GM19397 (cell line): ENCODE data around the gene LMOD3.
A peak's percentile ranks its signal among the peaks of the same experiment; 100 is the strongest.

Source experiments
- ATAC-seq: cut with Tn5 transposase; IDR thresholded peaks from one replicate; pipeline ENCODE4 v1.9.1; 2021; ENCODE audit warnings: mild to moderate bottlenecking, moderate library complexity; ENCODE audit not compliant: unreplicated experiment

The LMOD3 gene

DNA sequence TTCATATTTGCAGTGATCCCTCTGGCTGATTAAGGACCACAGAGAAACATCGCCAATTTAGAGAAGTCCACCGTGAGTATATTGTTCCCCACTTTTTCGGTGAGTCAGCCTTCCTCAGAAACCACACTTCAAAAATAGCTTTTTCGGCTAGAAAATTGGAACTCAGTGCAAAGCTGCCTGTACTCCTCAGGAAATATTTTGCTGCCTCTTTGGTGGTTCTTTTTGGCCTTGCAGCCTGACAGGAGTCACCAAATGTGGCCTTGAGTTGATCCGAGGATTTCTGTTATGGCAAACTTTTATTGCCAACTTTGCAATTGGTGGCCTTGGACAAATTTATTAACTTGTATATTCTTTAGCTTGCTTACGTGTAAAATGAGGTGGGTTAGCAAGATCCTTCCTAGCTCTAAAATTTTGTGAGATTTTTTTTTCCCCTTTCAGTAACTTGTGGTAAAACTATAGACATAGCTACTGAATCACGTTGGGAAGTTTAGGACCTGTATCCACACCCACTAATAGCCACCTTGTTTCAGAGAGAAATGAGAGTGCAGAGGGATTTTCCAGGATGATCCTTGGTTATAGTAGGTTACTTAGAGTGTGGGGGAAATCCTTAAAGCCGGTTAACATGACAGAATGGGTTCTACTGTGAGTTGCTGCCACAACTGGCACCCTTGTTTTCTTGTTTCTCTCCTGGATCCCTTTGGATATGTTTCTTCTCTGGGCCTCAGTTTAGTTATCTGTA, 27.8 kb downstream of the LMOD3 start:
- no peak for ATAC-seq

DNA sequence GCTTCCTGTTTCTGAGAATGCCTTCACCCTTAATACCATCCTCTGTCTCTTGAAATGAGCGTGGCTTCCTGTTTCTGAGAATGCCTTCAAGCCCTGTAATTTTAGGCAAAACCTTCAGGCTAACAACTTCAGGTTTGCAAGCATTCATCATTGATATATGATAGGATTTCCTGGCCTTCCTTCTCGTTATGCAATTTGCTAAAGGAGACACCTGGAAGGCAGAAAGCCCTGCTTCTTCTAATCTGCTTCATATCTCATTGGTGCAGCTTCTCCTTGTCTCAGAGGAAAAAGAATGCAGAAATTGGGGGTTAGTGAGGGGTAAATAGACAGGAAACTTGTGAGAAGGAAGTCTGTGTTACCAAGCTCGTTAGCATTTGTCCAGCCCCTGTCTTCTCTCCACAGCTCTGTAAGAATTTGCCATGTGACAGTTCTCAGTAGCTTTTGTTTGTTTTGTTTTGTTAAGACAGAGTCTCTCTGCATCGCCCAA, 30.3 kb downstream of the LMOD3 start:
- ATAC-seq = peak; percentile 79

DNA sequence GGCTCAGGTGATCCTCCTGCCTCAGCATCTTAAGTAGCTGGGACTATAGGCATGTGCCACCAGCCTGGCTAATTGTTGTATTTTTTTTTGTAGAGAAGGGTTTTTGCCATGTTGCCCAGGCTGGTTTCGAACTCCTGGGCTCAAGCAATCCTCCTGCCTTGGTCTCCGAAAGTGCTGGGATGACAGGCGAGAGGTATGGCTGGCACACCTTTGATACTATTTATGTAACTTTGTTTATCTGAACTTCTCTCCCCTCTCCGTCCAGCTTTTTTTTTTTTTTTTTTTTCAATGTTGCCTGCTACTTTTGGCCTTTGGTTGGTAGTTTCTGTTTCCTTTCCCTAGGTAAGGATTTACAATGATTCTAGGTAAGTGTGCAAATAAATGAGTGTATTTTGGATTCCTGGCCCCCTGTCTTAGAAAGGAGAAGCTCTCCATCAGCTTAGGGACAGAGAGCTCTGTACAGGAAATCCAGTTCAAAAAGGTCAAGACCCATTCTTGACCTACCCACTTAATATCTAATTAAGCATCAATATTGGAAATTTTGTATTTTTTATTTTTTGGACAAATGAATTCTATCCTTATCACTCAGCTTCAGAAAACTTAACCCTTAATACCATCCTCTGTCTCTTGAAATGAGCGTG, 30.9 kb downstream of the LMOD3 start:
- ATAC-seq = peak; percentile 3

DNA sequence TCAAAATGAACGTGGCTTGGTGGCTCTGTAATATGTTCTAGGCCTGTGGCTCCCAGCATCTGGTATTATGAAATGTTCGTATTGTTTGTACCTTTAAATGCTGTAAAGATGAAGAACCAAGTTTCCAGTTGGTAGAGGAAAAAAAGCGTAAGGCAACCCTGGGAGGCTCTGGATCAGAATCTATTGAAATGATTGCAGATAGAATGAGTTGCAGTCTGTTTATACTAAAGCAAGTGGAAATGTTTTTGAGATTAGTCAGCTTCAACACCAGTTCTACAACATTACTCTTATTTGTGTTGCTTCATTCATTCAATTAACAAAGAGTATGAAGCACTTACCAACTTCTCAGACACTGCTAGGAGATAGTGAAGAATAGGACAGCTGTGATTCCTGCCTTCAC, 32.4 kb downstream of the LMOD3 start:
- ATAC-seq = no peak

DNA sequence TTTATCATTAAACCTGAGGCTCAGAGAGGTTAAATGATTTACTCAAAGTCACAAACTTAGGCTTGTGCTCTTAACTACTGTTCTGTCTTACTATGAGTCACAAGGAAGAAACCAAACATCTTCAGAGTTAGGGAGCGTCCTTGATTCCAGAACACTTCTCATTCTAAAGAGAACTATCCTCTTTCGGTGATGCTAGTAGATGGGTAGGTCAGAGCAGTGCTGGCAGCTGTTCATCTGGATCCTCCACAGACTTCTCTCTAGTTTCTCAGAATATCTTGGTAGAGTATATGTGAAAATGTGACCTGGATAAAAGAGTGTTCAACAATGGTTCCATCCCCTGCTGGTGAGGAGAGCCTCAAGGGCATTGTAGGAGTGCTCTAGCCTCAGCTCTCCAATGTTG, 34.3 kb downstream of the LMOD3 start:
- no peak for ATAC-seq

DNA sequence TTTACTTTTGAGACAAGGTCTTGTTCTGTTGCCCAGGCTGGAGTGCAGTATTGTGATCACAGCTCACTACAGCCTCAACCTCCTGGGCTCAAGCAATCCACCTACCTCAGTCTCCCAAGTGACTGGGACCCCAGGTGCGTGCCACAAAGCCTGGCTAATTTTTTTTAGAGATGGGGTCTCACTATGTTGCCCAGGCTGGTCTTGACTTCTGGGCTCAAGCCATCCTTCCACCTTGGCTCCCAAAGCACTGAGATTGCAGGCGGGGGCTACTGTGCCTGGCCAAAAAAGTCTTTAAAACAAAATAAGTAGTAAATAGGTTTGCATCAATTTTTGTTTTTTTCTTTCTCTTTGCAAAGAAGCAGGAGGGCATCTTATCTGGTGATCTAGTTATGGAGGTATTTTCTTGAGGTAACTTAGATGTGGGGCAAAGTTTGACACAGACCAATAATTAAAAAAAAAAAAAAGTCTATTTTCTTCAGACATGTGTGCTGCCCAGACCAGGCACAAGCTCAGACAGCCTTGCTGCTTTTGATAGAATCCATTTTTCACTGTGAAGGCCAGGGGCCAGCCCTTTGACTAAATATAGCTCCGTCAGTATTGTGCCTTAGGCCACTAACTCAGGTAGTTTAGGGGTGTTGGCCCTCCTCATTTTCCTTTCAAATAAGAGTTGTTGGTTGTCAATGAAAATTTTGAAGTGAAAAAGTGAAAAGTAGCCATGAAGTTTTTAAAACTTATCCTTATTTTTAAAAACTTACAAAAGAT, 35.2 kb downstream of the LMOD3 start:
- no peak for ATAC-seq

DNA sequence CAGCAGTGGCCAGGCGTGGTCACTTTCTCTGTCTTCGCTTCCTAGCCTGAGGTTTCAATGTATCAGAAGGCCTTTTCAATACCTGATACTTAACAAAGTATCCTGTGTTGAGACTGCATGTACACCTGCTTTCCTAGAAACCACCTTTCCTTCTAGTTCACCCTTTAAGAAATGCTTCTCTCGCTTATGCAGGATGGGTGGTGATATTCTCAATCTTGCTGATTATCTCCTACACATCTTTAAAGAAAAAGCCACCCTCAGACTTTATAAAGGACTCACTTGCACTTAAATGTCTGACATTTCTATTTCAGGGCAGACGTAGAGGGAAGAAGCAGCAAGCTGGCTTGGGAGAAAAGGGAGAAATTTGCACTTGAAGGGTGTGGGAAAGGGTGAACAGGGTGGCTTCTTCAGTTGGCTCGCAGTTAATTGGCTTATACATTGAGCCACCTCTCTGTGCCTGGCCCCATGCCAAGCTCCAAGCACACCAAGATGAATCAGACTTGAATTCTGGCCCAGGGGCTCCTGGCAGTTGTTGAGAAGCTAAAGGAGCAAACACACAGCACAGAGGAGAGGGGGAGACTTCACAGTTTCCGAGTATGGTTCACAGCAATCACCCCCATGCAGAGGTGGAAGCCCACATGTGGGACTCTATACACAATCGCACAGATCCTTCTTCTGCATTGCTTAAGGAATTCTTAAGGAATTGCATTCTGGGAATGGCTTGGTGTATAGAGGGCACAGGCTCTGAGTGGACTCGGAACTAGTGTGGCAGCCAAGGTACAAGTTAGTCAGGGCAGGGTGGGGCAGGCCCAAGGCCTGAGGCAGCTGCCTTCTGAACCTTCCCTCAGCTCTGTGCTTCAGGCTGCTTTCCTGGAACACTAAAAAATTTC, 36.3 kb downstream of the LMOD3 start:
- ATAC-seq = no peak

DNA sequence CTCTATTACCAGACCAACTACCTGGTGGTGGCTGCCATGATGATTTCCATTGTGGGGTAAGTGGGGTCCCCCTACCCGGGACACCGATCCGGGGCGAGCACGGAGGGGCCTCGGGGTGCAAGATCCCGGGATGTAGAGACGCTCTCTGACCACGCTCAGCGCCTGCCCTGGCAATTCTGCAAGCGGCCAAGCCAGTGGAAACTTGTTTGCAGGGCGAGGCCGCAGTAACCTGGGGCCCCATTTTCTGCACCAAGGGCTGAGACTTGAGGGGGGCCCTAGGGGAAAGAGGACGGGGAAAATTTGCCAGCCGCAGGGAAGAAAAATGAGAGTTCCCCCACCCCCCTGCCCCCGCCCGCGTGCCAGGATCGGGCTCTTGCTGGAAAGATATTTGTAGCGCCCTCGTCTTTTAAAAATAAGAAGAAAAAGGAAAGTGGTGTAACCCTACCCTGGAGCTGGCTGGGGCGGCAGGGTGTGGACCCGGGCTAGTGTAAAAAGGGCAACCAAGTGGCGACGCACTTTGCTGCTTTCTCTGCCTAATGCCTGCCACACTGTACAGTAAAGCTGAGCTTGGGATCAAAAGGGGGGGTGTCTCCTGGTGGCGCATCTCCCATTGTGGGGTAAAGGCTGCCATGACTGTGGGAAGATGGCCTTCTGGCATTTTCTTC, 37.1 kb downstream of the LMOD3 start:
- no peak for ATAC-seq

DNA sequence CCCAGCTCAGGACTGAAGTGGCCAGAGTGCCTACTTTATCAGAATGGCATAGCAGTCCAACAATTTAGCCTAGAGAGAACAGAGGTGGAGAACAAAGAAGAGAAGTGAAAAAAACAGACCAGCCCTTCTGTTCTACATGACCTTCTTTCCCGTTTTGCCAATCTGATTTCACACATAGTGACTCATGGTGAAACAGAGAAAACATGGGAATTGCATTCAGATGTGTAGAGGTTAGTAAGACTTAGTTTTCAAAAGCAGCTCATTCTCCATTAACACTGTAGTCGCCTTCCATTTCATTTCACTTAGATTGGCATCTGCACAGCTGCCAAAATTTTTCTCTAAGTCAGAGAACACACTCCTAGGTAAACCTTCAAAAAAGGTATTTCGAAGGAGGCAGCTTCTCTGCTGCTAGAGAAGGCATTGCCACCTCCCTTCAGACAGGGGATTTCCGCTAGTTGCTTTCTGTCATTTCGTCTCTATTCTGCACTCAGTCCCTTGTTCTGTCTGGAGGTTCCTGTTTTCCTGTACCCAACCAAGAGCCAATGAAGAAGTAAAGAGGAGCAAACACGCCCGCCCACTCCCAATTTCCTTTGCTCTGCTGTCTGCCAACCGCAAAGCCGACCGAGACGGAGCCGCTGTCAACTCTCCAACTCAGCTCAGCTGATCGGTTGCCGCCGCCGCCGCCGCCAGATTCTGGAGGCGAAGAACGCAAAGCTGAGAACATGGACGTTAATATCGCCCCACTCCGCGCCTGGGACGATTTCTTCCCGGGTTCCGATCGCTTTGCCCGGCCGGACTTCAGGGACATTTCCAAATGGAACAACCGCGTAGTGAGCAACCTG, 37.8 kb downstream of the LMOD3 start, which contains the start of gene ARL6IP5:
ARL6IP5 (plus strand) TSS at position 612 of the 842 bp plus-strand sequence; CDS start at position 723, 111 bp downstream.
- peak; percentile 58 for ATAC-seq

DNA sequence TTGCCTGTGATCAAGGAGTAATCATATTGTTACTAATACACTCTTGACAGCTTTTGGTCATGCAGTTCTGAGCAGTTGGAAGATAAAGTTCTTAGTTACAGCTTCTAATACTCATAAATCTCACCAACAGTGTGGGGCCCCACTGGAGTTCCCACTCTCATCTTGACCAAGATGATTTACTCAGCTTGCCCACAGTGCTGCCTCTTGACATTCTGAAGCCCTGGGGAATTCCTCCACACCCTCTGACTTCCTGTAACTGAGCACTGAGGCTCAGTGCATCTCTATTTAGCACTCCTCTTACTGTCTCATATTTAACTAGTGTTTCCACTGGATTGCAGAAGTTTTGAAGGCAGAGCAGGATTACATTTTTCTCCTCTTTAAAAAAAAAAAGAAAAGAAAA, 39.6 kb downstream of the LMOD3 start:
- ATAC-seq = peak; percentile 50

DNA sequence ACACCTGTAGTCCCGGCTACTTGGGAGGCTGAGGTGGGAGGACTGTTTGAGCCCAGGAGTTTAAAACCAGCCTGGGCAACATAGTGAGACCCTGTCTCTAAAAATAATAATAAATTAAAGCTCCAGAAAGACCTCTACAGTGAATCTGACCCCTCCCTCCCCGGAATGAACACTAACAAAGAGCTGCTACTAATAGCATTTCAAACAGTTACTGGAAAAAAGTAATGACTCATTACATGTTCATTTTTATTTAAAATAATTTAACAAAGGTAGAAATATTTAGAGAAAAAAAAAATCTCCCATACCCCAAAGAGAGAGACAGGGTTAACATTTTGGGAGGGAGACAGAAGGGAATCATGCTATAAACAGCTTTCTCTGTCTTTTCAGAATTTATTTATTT, 40.0 kb downstream of the LMOD3 start:
- no peak for ATAC-seq

DNA sequence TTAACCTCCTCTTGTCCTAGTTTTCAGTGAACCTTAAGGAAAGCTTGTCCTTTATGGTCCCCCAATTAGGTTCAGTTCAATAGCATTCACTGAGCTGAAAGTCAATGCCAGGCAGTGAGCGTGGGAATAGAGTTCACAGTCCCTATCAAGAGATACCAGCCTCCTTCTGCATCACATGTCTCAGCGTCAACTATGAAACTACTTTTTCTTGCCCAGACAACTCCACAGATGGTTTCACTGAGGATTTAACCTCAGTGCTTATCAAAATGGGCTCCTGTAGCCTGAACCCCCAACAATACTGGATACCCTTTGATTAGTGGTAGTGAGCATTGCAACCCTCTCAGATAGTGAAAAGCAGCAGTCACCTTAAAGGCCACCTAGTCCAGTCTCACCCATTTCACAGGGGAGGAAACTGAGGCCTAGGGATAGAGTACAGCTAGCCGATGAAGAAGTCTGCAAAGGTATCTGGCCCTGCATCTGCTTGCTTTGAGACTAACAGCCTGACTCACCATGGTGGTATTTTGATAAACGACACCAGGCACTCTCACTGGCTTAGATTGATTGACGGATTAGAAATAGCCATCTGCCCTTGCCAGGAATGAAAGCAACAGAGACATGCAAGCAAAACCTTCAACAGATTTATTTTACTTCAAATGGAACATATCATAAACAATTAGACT, 40.7 kb downstream of the LMOD3 start:
- no peak for ATAC-seq

DNA sequence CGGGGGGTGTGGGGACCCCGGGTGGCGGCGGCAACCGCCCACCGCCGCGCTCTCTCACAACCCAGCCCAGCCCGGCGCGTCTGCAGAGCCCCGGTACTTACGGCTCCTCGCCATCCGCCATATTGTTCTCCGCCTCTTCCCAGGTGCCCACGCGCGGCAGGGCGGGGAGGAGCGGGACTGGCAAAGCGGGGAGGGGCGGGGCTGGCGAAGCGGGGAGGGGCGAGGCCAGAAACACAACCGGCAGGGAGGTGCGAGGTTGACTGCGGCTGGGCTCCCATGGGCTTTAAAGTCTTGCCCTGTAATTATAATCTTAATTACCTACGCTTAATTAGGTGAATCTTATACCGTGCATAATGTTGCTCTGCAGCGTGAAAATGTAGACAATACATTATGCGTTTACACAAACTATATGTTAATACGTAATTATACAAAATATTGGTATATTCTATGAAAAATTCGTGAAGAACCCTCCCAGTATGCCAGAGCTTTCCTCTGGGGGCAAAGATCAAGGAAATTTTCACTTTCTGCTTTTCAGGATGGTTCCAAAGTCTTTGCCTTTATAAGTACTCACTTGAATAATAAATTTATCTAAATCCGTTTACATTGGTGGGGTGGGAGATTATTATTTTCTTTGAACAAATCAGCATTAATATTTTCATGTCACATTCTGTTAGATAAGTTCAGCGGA, 42.0 kb downstream of the LMOD3 start, which contains the start of gene UBA3:
UBA3 (minus strand) TSS at position 133 of the 688 bp plus-strand sequence; CDS start at position 121, 12 bp downstream.
- peak; percentile 57 for ATAC-seq

DNA sequence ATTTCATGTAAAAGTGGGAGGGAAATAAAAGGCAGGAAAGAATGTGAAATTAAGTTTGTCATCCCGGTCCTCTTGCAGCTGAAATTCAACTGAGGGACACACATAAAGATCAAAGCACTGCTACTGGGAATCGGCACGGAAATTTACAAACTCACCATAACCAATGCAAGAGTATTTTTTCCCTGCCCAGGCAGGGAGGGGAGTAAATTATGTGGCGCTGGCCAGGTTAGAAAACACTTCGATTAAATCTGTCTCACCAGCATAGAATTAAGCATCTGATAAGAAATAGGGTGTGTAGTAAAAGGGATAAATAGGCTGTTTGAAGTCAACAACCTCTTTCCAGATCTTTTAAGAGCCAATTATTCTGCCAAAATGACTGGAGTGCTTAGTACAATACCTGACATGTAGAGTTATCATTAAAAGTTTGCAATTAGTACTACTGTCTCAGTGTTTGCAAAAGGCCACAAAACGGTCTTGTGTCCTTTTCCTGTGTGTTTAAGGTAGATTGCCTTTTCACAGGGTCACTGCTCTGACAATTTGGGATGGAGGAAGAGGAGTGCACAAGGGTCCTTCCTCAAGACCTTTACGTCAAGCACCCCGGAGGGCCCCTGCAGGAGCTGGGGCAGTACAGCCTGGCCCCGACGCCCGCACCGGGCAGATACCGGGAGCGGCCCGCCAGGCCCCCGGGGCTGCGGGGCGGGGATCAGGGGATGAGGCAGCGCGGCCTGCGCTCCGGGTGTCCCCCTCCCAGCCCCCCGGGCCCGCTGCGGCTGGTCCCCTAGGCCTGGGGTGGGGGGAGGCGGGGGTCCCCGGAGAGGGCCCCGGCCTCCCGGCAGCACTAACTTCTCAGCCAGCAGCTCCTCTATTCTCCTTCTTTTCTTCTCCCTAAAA, 42.9 kb downstream of the LMOD3 start:
- ATAC-seq = no peak

DNA sequence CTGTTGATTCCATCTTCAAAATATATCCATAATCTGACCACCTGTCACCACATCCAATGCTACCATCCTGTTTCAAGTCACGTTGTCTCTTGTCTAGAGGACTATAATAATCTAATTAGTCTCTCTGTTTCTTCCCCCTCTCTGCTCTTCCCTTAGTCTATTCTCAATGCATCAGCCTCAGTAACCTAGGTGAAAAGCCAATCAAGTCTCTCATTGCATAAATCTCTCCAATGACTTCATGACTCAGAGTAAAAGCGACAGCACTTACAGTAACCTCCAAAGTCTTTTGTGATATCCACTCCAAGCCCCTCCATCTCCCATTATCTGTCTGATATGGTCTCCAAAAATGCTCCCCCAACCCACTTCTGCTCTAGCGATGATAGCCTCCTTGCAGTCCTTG, 49.5 kb downstream of the LMOD3 start:
- ATAC-seq = no peak

DNA sequence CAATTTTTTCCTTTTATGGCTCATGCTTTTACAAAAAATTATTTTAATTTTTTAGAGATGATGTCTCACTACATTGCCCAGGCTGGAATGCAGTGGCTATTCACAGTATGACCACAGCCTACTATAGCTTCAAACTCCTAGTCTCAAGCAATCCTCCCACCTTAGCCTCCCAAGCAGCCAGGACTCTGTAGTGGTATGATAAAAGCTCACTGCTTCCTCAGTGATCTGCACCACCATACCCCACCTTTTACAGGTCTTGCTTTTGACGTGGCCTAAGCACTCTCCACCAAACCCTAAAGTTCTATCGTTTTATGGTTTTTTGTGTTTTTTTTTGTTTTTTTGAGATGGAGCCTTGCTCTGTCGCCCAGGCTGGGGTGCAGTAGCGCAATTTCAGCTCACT, 56.3 kb downstream of the LMOD3 start:
- no peak for ATAC-seq
